Spinal cord (tissue), 10 donors: ENCODE data around the gene PCDHGA1. TPM values are rescaled to one million over a fixed set of nuclear protein-coding genes. Genes with fewer than 3 reads are reported as not detected.

Experiments
- DNase-seq, 6 donors: peaks; one replicate each; pipeline versions ENCODE4 v3.0.0 to v3.0.0-alpha.2; 2013 to 2015; ENCODE audit warnings: low spot score in 6 of 6, low read depth in 4 of 6
- H3K27ac ChIP-seq: one replicate; pipeline ENCODE4 v1.5.1; 2013; ENCODE audit warnings: low read depth, low read length, control low read depth
- H3K27me3 ChIP-seq: one replicate; pipeline ENCODE4 v1.6.1; 2013; ENCODE audit warnings: low read length; ENCODE audit not compliant: control insufficient read depth, insufficient read depth
- H3K36me3 ChIP-seq: one replicate; pipeline ENCODE4 v1.6.1; 2013; ENCODE audit warnings: low read length; ENCODE audit not compliant: control insufficient read depth, insufficient read depth
- H3K4me1 ChIP-seq: one replicate; pipeline ENCODE4 v1.6.1; 2013; ENCODE audit warnings: low read length; ENCODE audit not compliant: control insufficient read depth, insufficient read depth
- H3K4me3 ChIP-seq: one replicate; pipeline ENCODE4 v1.5.1; 2013; ENCODE audit warnings: low read depth, low read length, control low read depth
- H3K9me3 ChIP-seq: one replicate; pipeline ENCODE4 v1.6.1; 2013; ENCODE audit warnings: low read length; ENCODE audit not compliant: control insufficient read depth, insufficient read depth
- WGBS: methylation state at CpG from one replicate; pipeline ENCODE4 v1.1.5; 2013; ENCODE audit warnings: missing lambda C conversion rate; ENCODE audit not compliant: insufficient coverage; 5-methylcytosine and 5-hydroxymethylcytosine counted together
- polyA plus RNA-seq, 2 donors: library from polyadenylated mRNA; unstranded; fragments of 120-200 nt; gene quantifications; one replicate each; pipeline ENCODE4 v1.2.1, GENCODE V29; 2013; ENCODE audit not compliant: insufficient read length in 2 of 2
- total RNA-seq, 2 donors: library from RNA; depleted of rRNA in 1 of 2; stranded (reverse); fragments of 120-200 nt in 1 of 2; fragments of >200 nt in 1 of 2; gene quantifications; one replicate each; pipeline versions ENCODE4 v1.2.3 to v1.2.4, GENCODE V29; 2013 to 2014
- donor health status: healthy.

PCDHGA1 gene
- total and polyA plus RNA-seq, 4 donors = 1.4 to 3.8 (median 2.7) TPM

DNA sequence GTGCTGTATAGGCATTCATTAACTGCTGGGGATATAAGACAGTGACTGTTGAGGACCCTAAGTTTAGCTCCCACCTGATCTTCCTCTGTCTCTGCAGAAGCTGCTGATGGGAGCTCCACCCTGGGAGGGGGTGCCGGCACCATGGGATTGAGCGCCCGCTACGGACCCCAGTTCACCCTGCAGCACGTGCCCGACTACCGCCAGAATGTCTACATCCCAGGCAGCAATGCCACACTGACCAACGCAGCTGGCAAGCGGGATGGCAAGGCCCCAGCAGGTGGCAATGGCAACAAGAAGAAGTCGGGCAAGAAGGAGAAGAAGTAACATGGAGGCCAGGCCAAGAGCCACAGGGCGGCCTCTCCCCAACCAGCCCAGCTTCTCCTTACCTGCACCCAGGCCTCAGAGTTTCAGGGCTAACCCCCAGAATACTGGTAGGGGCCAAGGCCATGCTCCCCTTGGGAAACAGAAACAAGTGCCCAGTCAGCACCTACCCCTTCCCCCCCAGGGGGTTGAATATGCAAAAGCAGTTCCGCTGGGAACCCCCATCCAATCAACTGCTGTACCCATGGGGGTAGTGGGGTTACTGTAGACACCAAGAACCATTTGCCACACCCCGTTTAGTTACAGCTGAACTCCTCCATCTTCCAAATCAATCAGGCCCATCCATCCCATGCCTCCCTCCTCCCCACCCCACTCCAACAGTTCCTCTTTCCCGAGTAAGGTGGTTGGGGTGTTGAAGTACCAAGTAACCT, 180.7 kb downstream of the PCDHGA1 start:
- WGBS = 84% methylated on average over 4 of the region's 14 CpGs
- peaks cover 58% of the 10 kb centered on the region for H3K36me3 ChIP-seq
- H3K9me3 ChIP-seq = no peaks in the 10 kb centered on the region
- no peak for DNase-seq
- peak overlapping the region; percentile 3 for H3K27ac ChIP-seq
- H3K27me3 ChIP-seq = no peaks in the 10 kb centered on the region
- H3K4me1 ChIP-seq = peaks cover 96% of the 10 kb centered on the region
- H3K4me3 ChIP-seq = no peak overlapping the region

GRCh38 chr5:141511771-141512325, 181.5 kb downstream of the PCDHGA1 start:
- Histone ChIP-seq H3K9me3 (no peaks in the 10 kb centered on the region), H3K27ac (peak overlapping the region; percentile 97), H3K36me3 (peaks cover 57% of the 10 kb centered on the region), H3K4me1 (peaks cover 96% of the 10 kb centered on the region), H3K27me3 (no peaks in the 10 kb centered on the region), H3K4me3 (peak overlapping the region; percentile 70)
- 72% methylated on average over 2 of the region's 4 CpGs for WGBS
- DNase-seq = no peak

DNA sequence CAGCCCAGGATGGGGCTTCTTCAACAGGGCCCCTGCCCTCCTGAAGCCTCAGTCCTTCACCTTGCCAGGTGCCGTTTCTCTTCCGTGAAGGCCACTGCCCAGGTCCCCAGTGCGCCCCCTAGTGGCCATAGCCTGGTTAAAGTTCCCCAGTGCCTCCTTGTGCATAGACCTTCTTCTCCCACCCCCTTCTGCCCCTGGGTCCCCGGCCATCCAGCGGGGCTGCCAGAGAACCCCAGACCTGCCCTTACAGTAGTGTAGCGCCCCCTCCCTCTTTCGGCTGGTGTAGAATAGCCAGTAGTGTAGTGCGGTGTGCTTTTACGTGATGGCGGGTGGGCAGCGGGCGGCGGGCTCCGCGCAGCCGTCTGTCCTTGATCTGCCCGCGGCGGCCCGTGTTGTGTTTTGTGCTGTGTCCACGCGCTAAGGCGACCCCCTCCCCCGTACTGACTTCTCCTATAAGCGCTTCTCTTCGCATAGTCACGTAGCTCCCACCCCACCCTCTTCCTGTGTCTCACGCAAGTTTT, 182.1 kb downstream of the PCDHGA1 start:
- H3K4me3 ChIP-seq = peak overlapping the region; percentile 70
- no peaks in the 10 kb centered on the region for H3K27me3 ChIP-seq
- H3K9me3 ChIP-seq = no peaks in the 10 kb centered on the region
- WGBS = 7% methylated on average over 8 of the region's 28 CpGs
- DNase-seq = peak in 2 of 6 donors; percentile 86 to 89
- peak overlapping the region; percentile 97 for H3K27ac ChIP-seq
- H3K36me3 ChIP-seq = peaks cover 51% of the 10 kb centered on the region
- H3K4me1 ChIP-seq = peaks cover 90% of the 10 kb centered on the region

GRCh38 chr5:141512911-141513626, 182.8 kb downstream of the PCDHGA1 start:
- H3K27ac ChIP-seq = peak overlapping the region; percentile 97
- H3K36me3 ChIP-seq = peaks cover 46% of the 10 kb centered on the region

DNA sequence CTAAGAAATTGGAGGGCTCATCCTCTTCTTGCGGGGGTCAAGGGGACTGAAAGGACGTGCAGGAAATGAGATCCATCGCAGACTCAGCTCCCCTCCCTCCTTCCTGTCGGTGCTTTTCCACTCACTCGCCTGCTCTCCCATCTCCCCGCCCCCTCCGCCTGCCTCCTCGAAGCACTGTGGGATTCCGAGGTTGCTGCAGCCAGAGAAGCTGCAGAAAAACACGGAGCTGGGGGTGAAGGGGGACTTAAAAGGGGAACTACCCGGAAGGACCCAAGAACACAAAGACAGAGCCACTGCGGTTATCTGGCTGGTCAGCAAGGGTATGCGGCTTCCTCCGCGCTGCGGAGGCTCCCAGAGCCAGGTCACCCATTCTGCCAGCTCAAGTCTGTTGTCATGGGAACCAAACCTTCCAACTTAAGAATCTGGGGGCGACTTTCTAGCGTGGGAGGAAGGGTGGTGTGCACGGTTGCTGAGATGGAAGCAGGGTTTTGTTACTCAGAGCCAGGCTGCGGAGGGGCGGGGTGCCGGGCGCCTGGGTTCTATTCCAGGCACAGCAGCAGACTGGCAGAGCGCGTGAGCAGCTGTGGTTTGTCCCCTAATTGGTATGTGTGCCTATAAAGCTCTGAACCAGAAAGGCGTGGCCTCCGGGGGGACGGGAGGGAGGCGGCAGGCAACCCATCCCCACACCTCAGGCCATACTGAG, 183.5 kb downstream of the PCDHGA1 start:
- WGBS = 0% methylated on average over 20 of the region's 29 CpGs
- Histone ChIP-seq H3K27ac (peak overlapping the region; percentile 97), H3K4me1 (peaks cover 76% of the 10 kb centered on the region), H3K9me3 (no peaks in the 10 kb centered on the region), H3K4me3 (peak overlapping the region; percentile 70), H3K36me3 (peaks cover 51% of the 10 kb centered on the region), H3K27me3 (no peaks in the 10 kb centered on the region)
- DNase-seq = peak in 5 of 6 donors; percentile 80 to 98 (median 92)

More at GRCh38 chr5:141512911-141513626, 182.8 kb downstream of the PCDHGA1 start:
- peak in 3 of 6 donors; percentile 81 to 97 (median 94) for DNase-seq
- H3K4me3 ChIP-seq = peak overlapping the region; percentile 70
- under 1% methylated on average over 36 of the region's 43 CpGs for WGBS
- H3K4me1 ChIP-seq = peaks cover 84% of the 10 kb centered on the region
- no peaks in the 10 kb centered on the region for H3K27me3 ChIP-seq
- no peaks in the 10 kb centered on the region for H3K9me3 ChIP-seq

DNA sequence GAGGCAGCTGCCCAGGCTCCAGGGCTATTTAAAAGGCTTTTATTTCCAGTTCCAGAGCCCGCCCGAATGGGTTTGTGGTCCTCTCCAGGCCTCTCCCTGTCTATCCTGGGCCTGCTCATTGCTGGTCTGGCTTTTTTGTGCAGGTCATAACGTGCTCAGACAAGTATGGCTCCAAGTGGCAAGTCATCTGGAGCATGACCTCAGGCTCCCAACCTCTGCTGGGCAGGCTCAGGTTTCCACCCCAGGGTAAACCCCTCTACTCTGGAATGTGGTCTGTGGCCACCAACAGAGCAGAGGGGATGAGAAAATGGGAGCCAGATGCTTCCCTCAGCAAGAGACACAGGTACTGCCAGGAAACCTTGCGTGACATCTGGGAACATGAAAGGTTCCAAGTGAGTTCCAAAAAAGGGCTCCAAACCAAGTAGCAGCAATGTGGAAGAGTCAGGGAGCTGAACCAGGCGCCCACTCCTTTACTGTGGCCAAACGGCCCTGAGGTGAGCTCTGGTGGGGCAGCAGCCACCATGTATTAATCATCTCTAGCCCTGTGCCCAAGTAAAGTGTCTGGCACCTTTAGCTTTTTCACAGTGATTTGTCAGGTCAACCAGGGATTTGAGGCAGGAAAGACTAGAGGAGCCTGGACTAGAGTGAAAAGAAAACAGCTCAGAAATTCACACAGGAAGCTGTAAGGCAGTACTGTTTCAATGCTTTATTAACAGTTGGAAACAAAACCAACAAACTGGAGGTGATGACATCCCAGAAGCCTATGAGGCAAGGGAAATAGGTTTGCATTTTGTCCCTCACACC, 184.2 kb downstream of the PCDHGA1 start:
- no peaks in the 10 kb centered on the region for H3K9me3 ChIP-seq
- peaks cover 45% of the 10 kb centered on the region for H3K36me3 ChIP-seq
- DNase-seq = peak in 2 of 6 donors; percentile 38 to 44
- peak overlapping the region; percentile 70 for H3K4me3 ChIP-seq
- WGBS = 25% methylated on average over 6 of the region's 6 CpGs
- peaks cover 69% of the 10 kb centered on the region for H3K4me1 ChIP-seq
- no peaks in the 10 kb centered on the region for H3K27me3 ChIP-seq
- H3K27ac ChIP-seq = peak overlapping the region; percentile 97

DNA sequence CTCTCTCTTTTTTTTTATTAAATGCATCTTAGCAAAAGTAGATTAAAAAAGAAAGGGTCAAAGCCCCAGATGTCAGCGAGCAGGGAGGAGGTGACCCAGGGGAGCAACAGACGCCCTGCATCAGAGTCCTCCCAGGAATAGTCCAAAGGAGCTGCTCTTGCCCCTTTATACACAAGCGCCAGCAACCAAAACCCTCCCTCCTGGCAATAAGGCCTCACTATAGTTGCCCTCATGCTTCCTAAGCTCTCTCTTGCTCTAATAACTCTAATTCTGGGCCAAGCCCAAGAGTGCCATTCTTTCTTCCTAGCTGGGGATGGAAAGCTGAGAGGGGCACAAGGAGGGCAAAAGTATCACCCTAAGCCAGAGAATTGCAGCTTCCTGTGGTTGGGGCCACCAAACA, 184.8 kb downstream of the PCDHGA1 start:
- no peaks in the 10 kb centered on the region for H3K27me3 ChIP-seq
- DNase-seq = peak in 1 of 6 donors; percentile 39
- H3K27ac ChIP-seq = peak overlapping the region; percentile 97
- H3K9me3 ChIP-seq = no peaks in the 10 kb centered on the region
- no peak overlapping the region for H3K4me3 ChIP-seq
- H3K4me1 ChIP-seq = peaks cover 64% of the 10 kb centered on the region
- peaks cover 39% of the 10 kb centered on the region for H3K36me3 ChIP-seq
- 40% methylated on average over 2 of the region's 3 CpGs for WGBS

GRCh38 chr5:141515946-141516671, 185.8 kb downstream of the PCDHGA1 start:
- Histone ChIP-seq H3K4me3 (no peak overlapping the region), H3K27ac (peak overlapping the region; percentile 97), H3K36me3 (peaks cover 31% of the 10 kb centered on the region), H3K27me3 (no peaks in the 10 kb centered on the region), H3K9me3 (no peaks in the 10 kb centered on the region), H3K4me1 (peaks cover 65% of the 10 kb centered on the region)
- DNase-seq = no peak
- WGBS = 68% methylated on average over 3 of the region's 4 CpGs
